SW 1271 (cell line): Measurements from ENCODE around the gene ARL6IP1.

Source experiments
- DNase-seq, 2 experiments: peaks; one replicate each; lab custom pipeline; 2025; lab: John Stamatoyannopoulos, UW

Gene ARL6IP1

DNA sequence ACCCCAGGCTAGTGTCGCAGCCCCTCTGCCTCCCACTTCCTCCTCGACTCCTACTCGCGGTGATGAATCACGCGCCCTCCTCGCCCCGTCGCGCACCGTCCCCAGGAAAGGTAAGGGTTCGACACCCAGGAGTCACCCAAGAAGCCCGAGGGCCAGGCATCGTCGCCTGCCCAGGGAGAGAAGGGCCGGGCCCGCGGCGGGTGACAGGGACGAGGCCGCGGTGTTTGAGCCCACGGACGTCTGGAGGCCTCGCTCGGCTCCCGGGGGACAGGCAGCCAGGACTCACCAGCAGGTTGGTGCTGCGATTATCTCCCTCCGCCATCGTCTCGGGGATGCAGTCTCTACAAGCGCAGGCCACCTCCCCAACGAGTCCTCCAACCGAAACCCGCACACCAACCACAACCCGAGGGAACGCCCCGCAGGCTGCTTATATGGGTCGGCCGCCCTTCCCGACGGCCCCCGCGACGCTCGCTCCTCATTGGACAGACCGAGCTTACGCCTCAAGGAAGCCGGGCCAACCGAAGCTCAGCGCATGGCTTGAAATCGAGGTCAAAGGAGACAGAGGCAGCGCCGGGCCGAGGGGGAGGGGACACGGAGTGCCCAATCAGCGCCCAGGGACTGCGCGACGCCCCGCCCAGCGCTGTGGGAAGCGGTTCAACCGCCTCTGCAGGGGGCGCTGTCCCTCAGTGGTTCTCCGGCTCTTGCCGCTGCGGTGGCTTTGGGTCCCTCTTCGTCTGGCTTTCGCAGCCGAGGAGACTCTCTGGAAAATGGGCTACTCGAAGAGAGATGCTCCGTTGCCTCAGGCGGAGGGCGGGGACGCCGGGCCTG is at the start of gene ARL6IP1:
Gene ARL6IP1 (minus strand): TSS at position 405 of the 828 bp plus-strand sequence. CDS start 83 bp downstream, at position 322.
- peak; percentile 92 for DNase-seq

DNA sequence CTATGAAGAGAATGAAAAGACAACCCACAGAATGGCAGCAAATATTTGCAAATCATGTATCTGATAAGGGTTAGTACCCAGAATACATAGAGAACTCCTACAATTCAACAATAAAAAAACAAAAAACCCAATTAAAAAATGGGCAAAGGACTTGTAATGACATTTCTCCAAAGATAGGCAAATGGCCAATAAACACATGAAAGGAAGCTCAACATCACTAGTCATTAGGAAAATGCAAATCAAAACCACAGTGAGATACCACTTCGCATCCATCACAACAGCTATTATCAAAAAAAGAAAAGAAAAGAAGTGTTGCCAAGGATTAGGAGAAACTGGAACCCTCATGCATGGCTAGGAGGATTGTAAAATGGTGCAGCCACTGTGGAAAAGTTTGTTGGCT is 45.1 kb upstream of the ARL6IP1 start:
- DNase-seq: no peak

DNA sequence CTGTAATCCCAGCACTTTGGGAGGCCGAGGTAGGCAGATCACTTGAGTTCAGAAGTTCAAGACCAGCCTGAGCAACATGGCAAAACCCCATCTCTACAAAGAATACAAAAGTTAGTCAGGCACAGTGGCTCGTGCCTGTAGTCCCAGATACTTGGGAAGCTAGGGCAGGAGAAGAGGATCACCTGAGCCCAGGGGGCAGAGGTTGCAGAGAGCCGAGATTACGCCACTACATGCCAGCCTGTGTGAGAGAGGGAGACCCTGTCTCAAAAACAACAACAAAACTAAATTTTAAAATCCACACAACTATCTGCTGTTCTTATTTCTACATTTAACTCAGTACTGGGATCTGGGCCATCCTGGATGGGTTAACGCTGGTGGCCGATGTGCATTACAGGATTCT is 41.2 kb upstream of the ARL6IP1 start:
- no peak for DNase-seq

DNA sequence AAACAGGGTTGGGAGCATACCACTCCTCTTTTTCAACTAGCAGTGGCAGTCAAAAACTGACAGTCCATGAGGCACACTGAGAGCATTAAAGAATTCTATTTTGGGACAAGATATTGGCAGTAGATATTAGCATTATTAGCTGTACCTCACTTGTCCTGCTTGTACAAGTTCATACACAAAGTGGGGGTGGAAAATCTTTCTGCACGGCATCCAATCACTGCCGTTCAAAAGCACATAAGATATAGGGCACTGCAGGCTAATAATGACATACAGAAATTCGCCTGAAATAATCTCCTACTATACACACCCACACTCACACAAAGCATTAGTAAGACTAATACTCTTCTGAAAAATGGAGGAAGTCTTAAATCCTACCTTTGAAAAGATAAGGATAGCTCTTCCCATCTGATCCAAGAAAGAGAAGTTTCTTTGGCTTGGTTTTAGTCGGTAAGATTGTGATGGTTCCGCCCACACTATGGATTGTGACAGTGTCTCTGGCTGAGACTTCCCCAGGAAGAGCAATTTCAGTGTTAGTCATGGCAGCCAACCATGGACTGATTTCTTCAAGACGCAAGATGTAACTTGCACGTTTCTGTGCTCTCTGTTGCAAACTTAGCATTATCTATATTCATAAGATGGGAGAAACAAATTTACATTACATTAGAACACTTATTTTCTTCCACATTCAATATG is 40.6 kb upstream of the ARL6IP1 start:
- DNase-seq: no peak

- no peak for DNase-seq
Measured at GRCh38 chr16:18839555-18839954, 38.2 kb upstream of the ARL6IP1 start.

GRCh38 chr16:18836702-18837101 is 35.4 kb upstream of the ARL6IP1 start:
- no peak for DNase-seq

DNA sequence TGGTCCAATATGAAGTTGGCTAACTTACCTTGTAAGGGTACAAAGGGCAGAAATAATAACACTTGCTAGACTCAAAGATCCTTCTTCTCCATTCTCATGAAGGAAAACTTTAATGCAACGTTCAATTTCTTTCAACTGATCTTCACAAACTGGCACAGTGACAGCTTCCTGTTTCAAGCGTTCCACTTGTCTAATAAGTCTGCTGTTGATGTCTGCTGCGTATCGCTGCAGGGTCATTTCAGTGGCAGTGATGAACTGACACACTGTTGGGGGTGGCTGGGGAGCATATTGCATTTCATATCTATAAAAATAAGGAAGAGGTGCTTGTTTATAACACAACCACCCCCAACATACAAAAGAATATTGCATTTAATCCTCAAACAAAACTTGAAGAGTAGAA is 33.5 kb upstream of the ARL6IP1 start:
- no peak for DNase-seq

DNA sequence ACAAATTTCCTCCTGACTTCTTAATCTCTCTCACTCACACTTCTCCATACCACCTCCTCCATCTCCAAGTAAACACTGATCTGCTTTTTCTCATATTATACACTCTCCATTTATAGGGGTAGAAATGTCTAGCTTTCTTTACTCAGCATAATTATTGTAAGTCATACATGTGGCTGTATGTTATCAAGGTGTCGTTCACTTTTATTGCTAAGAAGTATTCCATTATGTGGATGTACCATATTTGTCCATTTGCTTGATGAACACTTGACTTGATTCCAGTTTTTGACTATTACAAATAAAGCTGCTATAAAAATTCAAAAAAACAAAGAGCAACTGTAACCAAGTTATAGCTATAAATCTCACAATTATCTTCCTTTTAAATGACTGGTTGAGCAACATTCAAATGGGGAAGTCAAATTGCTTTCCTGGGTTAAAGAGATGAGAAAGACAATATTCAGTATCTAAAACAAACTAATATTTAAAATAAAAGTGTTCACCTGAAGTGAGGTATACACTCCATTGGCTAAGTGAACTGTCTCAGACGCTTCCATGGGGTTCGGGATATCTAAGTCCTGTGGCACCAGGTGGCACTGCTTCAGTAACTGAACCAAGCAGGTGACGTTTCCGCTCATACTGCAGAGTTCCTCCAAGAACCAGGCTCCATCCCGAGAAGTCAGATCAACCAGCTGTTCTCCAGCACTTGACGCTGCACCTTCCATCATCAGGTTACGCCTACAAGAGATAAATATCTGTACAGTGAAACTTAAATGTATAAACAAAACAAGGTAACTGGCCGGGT is 32.6 kb upstream of the ARL6IP1 start:
- DNase-seq: no peak

DNA sequence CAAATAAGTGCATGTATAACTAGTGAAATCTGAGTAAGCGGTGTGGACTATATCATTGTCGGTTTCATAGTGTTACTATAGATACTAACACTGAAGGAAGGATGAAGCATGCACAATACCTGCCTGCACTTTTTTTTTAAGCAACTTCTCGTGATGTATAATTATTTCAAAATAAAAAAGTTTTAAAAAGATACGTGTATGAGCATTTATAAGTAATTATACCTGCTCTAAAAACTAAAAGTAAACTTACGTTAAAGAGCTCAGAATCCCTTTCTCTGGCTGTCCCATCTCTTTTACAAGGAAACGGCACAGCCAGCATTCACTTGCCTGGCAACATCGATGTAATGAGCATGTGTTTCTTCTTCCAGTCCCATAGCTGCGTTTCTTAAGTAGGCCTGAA is 31.3 kb upstream of the ARL6IP1 start:
- no peak for DNase-seq

DNA sequence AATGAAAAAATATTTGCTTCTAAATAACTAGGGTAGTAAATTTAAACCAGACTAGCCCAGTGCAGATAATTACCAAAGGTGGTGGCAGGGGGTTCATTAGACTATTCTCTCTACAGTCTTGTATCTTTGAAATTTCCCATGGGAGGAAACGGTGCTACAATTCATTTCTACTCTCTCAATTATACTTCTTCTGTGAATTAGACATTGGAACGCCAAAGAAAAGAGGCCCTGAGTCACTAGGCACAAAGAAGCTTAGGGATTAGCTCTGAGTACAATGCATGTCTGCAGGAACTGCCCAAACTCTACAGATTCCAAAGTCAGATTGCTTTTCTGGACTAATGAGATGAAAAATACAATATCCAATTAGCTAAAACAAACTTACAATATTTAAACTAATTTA is 30.7 kb upstream of the ARL6IP1 start:
- no peak for DNase-seq

DNA sequence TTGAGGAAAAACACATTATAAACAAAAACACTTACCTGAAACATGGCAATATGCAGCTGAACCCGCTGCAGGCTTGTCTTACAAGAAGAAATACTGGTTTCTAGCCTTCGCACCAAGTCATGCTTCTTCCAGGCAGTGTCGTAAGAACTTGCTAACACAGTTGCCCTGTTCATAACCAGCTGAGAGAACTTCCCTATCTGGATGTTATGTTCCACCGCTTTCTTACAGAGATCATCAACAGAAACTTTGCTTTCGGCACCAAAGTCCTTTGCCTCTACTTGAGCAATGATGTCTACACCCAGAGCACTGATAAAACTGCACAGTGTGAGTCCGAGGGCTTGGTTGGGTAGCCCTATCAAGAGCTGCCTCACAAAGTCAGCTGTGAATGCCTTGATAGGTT is 27.9 kb upstream of the ARL6IP1 start:
- DNase-seq: no peak

- no peak for DNase-seq
Measured at GRCh38 chr16:18827890-18828289, 26.5 kb upstream of the ARL6IP1 start.

DNA sequence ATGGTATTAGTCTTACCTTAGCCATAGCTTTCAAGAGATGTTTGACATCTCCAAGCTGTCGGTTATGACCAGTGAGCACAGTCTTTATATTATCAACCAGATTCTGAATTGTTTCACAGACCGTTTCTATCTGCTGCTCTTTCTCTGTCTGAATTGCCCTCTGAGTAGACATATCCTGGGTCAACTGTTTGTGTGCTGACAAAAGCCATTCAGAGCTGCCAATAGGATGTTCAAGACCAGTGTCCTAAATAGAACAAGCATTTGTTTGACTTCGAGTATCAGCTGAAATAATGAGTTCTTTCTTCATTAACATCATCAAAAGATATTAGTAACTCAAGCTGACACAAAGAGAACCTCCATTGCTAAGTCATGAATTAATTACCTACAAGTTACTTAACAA is 14.9 kb upstream of the ARL6IP1 start:
- no peak for DNase-seq

GRCh38 chr16:18811925-18812324 is 10.6 kb upstream of the ARL6IP1 start:
- DNase-seq: no peak

DNA sequence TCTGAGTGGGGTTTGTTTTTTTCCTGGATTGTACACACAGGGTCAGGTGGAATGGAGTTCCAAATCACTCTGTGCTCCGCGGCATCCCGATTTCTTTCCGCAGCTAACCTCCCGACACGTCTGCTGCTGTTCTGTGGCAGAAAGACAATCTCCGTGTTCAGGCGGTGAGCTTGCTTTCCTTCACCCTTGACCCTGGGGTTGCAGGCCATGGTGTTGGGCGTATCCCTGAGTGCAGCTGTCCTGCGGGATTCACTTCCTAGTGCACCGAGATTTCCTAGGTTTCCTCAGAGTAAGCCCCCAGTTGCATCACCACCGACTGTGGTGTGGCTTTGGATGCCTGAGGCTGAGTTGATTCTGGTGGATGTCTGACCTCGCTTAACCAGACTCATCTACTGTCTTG is 7.8 kb upstream of the ARL6IP1 start:
- no peak for DNase-seq

GRCh38 chr16:18805257-18805773 is 4.0 kb upstream of the ARL6IP1 start:
- no peak for DNase-seq

GRCh38 chr16:18804540-18804939 is 3.2 kb upstream of the ARL6IP1 start:
- DNase-seq: no peak

- peak in 1 of 2 experiments; percentile 47 for DNase-seq
Measured at GRCh38 chr16:18803569-18804462, 2.5 kb upstream of the ARL6IP1 start.

DNA sequence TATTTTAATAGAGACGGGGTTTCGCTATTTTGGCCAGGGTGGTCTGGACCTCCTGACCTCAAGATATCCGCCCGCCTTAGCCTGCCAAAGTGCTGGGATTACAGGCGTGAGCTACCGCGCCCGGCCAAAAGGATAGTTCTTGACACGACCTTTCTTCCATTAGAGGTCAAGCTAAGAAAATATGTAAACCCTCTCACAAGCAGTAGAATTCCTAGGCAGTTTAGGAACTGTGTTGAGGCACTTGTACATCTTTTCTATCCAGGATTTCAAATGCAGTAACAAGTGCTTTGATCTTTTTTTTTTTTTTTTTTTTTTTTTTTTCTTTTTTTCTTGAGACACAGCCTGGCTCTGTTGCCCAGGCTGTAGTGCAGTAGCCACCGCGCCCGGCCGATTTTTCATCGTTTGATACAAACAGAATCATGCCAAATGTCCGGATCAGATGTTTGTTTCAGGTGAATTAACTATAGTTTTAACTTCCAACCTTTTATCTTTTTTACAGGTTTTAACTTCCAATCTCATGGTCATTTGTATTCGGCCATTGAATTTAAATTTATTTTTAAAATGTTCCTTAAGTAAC is 1.5 kb upstream of the ARL6IP1 start:
- DNase-seq: no peak

GRCh38 chr16:18800775-18801144 is 589 bp downstream of the ARL6IP1 start:
- DNase-seq: no peak

GRCh38 chr16:18800293-18800692 is 1.1 kb downstream of the ARL6IP1 start:
- no peak for DNase-seq
